GM12891 (cell line): ENCODE results near the gene DNAH8.

Experiments used
- POLR2A ChIP-seq: IDR thresholded peaks from 2 replicates; pipeline ENCODE4 v1.6.1; 2011; ENCODE audit warnings: low read depth, low read length, control low read depth
- POLR2AphosphoS5 ChIP-seq: IDR thresholded peaks from 2 replicates; pipeline ENCODE4 v1.6.1; 2011; ENCODE audit warnings: low read depth, low read length, control low read depth
- POU2F2 ChIP-seq: IDR thresholded peaks from 2 replicates; pipeline ENCODE4 v1.6.1; 2011; ENCODE audit warnings: low read depth, mild to moderate bottlenecking, control low read depth, low read length, moderate library complexity
- SPI1 ChIP-seq: IDR thresholded peaks from 2 replicates; pipeline ENCODE4 v1.6.1; 2011; ENCODE audit warnings: low read depth, low read length, control low read depth

- TF ChIP-seq POU2F2 (no peak), POLR2A (no peak), POLR2AphosphoS5 (no peak), SPI1 (no peak)
Observed at GRCh38 chr6:39062014-39062740, 347.1 kb downstream of the DNAH8 start.
